Cortex of kidney (tissue), 1 donor: ENCODE measurements around the gene FBLN2.
"Not testable (repeated sequence)": the region's sequence is repeated elsewhere in the genome, so short reads cannot be mapped to it uniquely, and the experiment has no call there.

Experiments
- DNase-seq: peaks from one replicate; lab custom pipeline; 2025; lab: John Stamatoyannopoulos, UW

Gene FBLN2

GRCh38 chr3:13513913-13514517 is 34.9 kb upstream of the FBLN2 start:
- no peak for DNase-seq

DNA sequence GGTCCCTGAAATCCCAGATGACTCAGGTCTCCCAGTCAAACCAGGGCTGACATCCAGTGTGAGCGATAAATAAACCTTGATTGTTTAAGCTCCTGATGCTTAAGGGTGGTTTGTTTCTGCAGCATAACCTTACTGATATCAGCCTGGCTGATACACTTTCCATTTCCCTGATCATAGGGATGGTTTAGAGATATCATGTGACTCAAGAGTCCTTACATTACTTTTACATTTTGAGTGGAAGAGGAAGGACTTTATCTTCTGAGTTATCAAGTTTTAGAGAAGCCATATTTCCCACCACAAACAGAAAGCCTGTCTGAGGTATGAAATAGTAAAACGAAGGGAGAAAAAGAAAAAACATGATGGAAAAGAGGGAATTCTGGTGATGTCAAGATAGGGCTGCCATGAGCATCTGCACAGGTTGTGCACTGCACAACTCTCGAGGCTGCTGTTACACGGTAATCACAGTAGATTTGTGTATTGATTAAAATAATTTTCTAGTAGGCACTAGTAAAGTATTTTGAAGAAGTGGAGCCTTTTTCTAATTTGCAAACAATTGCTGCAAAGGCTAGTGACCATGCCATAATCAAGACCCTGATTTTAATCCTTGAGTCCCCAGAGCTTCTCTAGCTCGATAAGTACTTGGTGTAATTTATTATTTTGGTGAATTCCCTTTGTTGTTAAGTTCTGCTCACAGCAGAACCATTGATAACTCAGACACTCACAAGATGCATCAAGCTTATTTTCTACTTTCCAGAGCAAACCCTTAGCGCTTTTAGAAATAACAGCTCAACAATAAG is 34.1 kb upstream of the FBLN2 start:
- no peak for DNase-seq

DNA sequence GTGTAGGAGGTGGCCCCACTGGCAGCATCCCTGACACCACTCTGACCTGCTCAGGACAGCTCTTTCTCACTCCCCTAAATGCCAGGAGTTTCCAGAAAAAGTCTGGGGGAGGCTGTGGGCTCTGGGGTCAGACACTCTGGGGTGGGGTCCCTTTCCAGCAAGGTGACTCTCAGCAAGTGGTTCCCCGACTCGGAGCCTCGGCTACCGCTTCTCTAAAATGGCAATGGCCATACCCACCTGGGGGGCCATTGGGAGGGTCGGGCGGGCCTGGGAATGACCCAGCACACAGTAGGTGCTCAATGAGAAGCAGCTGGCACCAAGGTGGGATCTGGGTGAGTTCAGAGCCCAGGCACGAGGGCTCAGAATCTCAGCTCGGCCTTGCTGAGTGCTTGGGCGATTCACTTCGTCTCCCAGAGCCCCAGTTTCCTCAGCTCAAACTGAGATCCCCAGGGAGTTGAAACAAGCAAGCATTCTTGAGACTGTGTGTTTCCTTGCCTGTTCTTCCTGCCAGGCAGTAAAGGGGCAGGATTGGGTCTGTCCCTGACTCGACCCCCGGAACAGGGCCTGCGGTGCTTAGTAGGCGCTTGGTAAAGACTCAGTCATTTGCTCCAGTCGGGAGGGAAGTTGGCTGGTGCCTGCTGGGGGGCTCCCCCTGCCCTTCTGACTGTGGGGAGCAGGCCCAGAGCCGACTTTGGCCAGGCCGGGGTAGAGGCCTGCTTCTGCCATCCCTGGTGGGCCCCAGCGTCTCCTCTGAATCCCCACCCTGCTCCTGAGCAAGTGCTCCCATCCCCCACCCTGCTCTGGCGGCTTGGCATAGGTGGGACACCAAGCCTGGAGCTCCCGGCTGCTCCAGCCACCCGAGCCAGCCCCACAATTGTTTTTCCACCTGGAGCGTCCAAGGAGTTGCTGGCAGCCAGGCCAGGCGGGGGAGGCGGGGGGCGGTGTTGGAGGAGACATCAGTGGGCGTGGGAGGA is 32.9 kb upstream of the FBLN2 start:
- DNase-seq, result no peak

- DNase-seq, result no peak
Measured at GRCh38 chr3:13516760-13517135, 32.2 kb upstream of the FBLN2 start.

GRCh38 chr3:13517253-13517977 is 31.5 kb upstream of the FBLN2 start:
- DNase-seq, result no peak

- no peak for DNase-seq
Measured at GRCh38 chr3:13518516-13518953, 30.4 kb upstream of the FBLN2 start.

DNA sequence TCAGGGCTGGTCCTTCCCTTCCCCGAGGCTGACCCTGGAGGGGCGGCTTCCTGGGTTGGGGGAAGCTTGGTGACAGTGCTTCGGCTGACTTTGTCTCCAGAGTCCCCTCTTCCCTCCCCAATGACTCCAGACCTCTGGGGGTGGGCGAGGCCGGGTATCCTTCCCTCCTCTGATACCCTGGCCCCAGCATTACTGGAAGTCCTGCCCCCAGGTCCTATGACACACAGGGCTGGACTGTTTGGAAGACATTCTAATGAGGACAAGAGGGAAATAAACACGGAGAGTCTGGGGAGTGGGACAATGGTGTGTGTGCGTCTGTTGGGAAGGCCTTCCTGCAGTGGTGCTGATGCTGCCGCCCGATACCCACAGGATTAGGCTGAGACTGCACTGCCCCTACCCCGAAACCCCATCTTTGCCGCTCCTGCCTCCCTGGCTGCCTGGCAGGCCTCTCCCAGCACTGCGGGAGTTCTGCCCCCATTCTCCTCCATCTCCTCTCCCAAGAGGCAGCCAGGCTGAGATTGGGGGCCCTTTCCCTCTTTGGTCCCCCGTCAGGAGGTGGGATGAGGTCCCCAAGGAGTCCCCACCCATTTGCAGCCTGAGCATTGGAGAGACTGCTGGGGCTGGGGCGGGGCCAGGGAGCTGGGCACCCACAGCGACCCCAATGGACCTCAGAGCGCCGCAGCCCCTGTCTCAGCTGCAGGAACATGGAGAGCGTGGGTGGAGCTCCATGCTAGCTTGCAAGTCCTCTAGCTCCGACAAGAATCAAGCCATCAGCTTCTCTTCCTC is 29.7 kb upstream of the FBLN2 start:
- no peak for DNase-seq

DNA sequence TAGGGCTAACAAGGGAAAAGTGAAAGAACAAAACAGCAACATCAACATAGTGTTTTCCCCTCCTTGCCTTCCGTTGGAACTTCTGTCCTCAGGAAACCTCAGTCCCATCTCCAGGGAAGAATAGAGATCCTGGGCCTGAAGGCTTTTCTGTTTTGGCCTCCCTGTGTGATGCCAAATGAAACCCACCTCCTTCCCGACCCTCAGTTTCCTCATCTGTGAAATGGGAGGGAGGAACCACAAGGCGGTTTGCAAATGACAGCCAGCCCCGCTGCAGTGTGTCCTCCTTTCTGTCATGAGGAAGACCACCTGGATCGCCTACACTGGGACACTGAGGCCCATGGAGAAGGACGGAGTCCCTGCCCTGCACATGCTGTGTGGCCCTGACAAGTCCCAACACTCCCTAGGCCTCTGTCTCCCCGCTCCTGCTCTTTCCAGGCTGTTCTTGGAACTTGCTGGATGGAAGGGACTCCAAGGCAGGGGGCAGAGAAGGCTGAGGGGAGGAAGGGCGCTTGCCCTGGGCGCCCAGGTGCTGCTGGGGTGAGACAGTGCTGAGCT is 28.5 kb upstream of the FBLN2 start:
- no peak for DNase-seq

- no peak for DNase-seq
Measured at GRCh38 chr3:13521309-13521708, 27.6 kb upstream of the FBLN2 start.

GRCh38 chr3:13521749-13522148 is 27.2 kb upstream of the FBLN2 start:
- not testable (repeated sequence) for DNase-seq

- DNase-seq, result no peak
Measured at GRCh38 chr3:13522236-13522635, 26.7 kb upstream of the FBLN2 start.

GRCh38 chr3:13524979-13525669 is 23.8 kb upstream of the FBLN2 start:
- no peak for DNase-seq

DNA sequence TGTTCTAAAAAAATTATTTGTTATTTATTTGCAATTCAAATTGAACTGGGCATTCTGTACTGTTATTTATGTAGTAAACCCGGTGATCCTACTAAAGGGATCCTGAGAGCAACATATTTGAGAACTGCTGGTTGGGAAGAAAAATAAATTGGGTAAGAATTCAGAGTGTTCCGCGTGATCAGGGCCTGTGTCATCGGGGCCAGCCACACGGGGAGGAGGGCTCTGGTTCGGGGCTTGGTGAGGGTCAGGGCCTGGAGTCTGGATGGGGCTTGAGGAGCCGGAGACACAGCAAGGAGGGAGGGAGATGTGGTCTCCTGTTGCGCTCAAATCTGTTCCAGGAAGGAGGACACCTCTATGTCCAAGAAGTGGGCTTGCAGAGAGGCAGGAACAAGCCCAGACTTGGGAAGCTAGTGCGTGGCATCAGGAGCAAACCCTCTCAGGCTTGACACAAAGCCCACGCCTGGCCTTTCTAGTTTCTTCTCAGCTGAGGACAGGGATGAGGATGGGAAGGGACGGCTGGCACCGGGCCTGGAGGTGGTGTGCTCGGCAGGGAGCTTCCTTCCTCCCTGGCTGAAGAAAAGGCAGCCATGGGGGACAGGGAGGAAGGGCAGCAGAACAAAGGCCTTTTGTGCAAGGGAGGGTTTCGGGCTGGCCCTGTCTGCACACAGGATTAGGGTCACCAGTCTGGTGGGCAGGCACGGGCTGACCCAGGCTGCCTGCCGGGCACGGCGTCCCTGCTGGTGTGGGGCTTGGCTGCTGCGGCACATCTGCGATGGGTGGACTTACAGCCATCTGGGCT is 22.9 kb upstream of the FBLN2 start:
- no peak for DNase-seq

DNA sequence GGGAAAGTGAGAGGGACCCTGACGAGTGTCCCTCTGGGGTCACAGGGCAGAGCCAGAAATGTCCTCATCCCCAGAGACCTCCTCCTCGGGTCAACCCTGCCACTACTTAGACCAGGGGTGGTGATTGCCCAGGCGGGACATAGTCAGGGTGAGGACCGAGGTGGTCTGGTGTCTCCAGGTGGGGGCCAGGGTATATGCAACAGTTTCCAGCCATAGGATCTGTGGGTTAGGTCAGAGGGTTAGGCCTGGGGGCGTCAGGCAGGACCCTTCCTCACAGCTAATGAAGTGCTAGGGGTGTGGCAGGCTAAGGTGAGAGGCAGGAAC is 22.3 kb upstream of the FBLN2 start:
- no peak for DNase-seq

- no peak for DNase-seq
Measured at GRCh38 chr3:13528217-13528867, 20.6 kb upstream of the FBLN2 start.

DNA sequence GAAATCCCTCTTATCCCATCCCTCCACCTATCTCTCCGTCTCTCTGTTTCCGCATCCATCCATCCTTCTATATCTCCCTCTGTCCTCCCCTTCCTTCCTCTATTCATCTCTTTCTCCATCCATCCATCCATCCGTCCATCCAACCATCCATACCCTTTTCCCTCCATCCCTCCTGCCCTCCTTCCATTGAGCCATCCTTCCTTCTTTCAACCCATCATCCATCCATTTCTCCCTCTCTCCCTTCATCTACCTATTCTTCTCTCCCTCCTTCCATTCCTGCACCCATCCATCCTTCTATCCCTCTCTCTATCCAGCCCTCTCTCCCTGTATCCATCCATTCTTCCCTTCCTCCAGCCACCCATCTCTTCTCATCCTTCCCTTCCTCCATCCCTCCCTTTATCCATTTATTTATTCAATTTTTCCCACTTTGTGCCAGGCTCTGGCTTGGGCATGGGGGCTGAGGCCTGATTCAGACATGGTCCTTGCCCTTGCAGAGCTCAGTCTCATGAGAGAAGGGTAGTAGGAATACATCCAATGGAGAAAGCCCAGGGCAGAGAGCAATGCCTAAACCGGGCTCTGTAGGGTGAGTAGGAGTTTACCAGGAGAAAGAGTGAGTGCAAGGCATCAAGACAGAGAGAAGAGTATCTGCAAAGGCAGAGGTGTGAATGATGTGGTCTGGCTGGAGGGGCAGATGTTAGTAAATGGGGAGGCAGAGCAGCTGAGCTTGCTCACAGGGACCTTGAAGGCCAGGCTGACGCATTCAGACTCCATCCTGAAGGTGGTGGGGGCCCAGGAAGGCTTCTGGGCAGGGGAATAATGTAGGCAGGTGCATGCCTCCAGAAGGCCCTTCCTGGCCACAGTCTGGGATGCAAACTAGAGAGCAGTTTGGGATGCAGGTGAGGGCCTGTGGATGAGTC is 19.5 kb upstream of the FBLN2 start:
- no peak for DNase-seq

GRCh38 chr3:13530241-13531009 is 18.5 kb upstream of the FBLN2 start:
- no peak for DNase-seq
